Measurements from ENCODE around the gene NADSYN1.

Gene NADSYN1

GRCh38 chr11:71474141-71474770 is 21.3 kb downstream of the NADSYN1 start:
- no peak for DNase-seq (ENCODE audit: low read depth in 2 of 2)

- DNase-seq (ENCODE audit: low read depth in 2 of 2), result no peak
Observed at GRCh38 chr11:71474771-71475483, 21.9 kb downstream of the NADSYN1 start.

- DNase-seq (ENCODE audit: low read depth in 2 of 2), result no peak
Observed at GRCh38 chr11:71476031-71476430, 23.0 kb downstream of the NADSYN1 start.

- no peak for DNase-seq (ENCODE audit: low read depth in 2 of 2)
Observed at GRCh38 chr11:71476926-71477640, 24.1 kb downstream of the NADSYN1 start.

- DNase-seq (ENCODE audit: low read depth in 2 of 2), result no peak
Observed at GRCh38 chr11:71477641-71478527, 24.9 kb downstream of the NADSYN1 start.

- no peak for DNase-seq (ENCODE audit: low read depth in 2 of 2)
Observed at GRCh38 chr11:71478528-71478840, 25.5 kb downstream of the NADSYN1 start.

GRCh38 chr11:71481101-71481960 is 28.3 kb downstream of the NADSYN1 start:
- DNase-seq (ENCODE audit: low read depth in 2 of 2), result no peak

GRCh38 chr11:71482216-71482615 is 29.2 kb downstream of the NADSYN1 start:
- DNase-seq (ENCODE audit: low read depth in 2 of 2), result no peak

- no peak for DNase-seq (ENCODE audit: low read depth in 2 of 2)
Observed at GRCh38 chr11:71482746-71483364, 29.9 kb downstream of the NADSYN1 start.

- no peak for DNase-seq (ENCODE audit: low read depth in 2 of 2)
Observed at GRCh38 chr11:71483692-71484091, 30.7 kb downstream of the NADSYN1 start.

- DNase-seq (ENCODE audit: low read depth in 2 of 2), result no peak
Observed at GRCh38 chr11:71484248-71485062, 31.5 kb downstream of the NADSYN1 start.

- DNase-seq (ENCODE audit: low read depth in 2 of 2), result no peak
Observed at GRCh38 chr11:71485063-71485399, 32.0 kb downstream of the NADSYN1 start.

- DNase-seq (ENCODE audit: low read depth in 2 of 2), result no peak
Observed at GRCh38 chr11:71485466-71485865, 32.5 kb downstream of the NADSYN1 start.

- no peak for DNase-seq (ENCODE audit: low read depth in 2 of 2)
Observed at GRCh38 chr11:71486320-71486719, 33.3 kb downstream of the NADSYN1 start.

- DNase-seq (ENCODE audit: low read depth in 2 of 2), result no peak
Observed at GRCh38 chr11:71488681-71489270, 35.8 kb downstream of the NADSYN1 start.

GRCh38 chr11:71489311-71490043 is 36.5 kb downstream of the NADSYN1 start:
- no peak for DNase-seq (ENCODE audit: low read depth in 2 of 2)

- DNase-seq (ENCODE audit: low read depth in 2 of 2), result no peak
Observed at GRCh38 chr11:71490044-71490730, 37.2 kb downstream of the NADSYN1 start.

GRCh38 chr11:71490731-71491390 is 37.9 kb downstream of the NADSYN1 start:
- DNase-seq (ENCODE audit: low read depth in 2 of 2), result no peak

All from activated CD8-positive, alpha-beta memory T cell treated with anti-CD3 and anti-CD28 coated beads for 4 hours (primary cell).